ENCODE data around the gene ATP5F1B. TPM values are rescaled to one million over a fixed set of nuclear protein-coding genes. Genes with fewer than 3 reads are reported as not detected.
A peak's percentile ranks its signal among the peaks of the same experiment; 100 is the strongest.

The ATP5F1B gene
- total and polyA plus RNA-seq, 10 donors: 223 to 375 (median 331) TPM

- Histone ChIP-seq H3K4me3 (peak within 1 kb of the TSS; percentile 67 to 98 (median 90)), H3K9me3 (no peaks in the 10 kb centered on the region), H3K27me3 (replicated peaks in 1 of 7) (no peaks in the 10 kb centered on the region), H3K4me1 (peaks cover 9 to 55% (median 34%) of the 10 kb centered on the region in 6 donors), H3K27ac (peak within 1 kb of the TSS; percentile 99 to 100 (median 100)), H3K36me3 (no peaks in the 10 kb centered on the region)
- TF ChIP-seq POLR2A (IDR thresholded peaks at IDR 0.05) (peak; percentile 42 to 81 (median 44)), POLR2AphosphoS5 (IDR thresholded peaks at IDR 0.05) (peak; percentile 98 to 99 (median 99))
- TF ChIP-seq, protein P1, sequence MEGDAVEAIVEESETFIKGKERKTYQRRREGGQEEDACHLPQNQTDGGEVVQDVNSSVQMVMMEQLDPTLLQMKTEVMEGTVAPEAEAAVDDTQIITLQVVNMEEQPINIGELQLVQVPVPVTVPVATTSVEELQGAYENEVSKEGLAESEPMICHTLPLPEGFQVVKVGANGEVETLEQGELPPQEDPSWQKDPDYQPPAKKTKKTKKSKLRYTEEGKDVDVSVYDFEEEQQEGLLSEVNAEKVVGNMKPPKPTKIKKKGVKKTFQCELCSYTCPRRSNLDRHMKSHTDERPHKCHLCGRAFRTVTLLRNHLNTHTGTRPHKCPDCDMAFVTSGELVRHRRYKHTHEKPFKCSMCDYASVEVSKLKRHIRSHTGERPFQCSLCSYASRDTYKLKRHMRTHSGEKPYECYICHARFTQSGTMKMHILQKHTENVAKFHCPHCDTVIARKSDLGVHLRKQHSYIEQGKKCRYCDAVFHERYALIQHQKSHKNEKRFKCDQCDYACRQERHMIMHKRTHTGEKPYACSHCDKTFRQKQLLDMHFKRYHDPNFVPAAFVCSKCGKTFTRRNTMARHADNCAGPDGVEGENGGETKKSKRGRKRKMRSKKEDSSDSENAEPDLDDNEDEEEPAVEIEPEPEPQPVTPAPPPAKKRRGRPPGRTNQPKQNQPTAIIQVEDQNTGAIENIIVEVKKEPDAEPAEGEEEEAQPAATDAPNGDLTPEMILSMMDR (IDR thresholded peaks at IDR 0.05 in 8 of 11, conservative IDR thresholded peaks at IDR 0.05 in 3 of 11): peak in 3 of 11 experiments; percentile 21 to 40 (median 35)
- intact Hi-C loops (cut with DNase I; ENCODE audit: low total_unique reads): no loop called here
- 0 to 1% (median 0%) methylated on average over 41 to 64 of the region's 64 CpGs for whole genome bisulfite sequencing, 5 donors
- DNase-seq: peak; percentile 98
Measured at GRCh38 chr12:56688129-56688845, 42.5 kb upstream of the ATP5F1B start, which contains the start of gene PTGES3. Gene PTGES3 (minus strand): TSS chr12:56688284. CDS start chr12:56687999, 285 bp downstream.

GRCh38 chr12:56687223-56688128 is 41.7 kb upstream of the ATP5F1B start:
- Histone ChIP-seq H3K4me1 (peaks cover 16 to 63% (median 42%) of the 10 kb centered on the region in 6 donors), H3K27ac (peak overlapping the region; percentile 99 to 100 (median 100)), H3K27me3 (replicated peaks in 1 of 7) (no peaks in the 10 kb centered on the region), H3K4me3 (peak overlapping the region; percentile 67 to 98 (median 90)), H3K9me3 (no peaks in the 10 kb centered on the region), H3K36me3 (peaks cover 0 to under 1% (median 0%) of the 10 kb centered on the region in 6 donors)
- peak; percentile 94 for DNase-seq
- 0% methylated on average over 40 to 62 of the region's 62 CpGs for WGBS, 5 donors
- TF ChIP-seq POLR2A (IDR thresholded peaks at IDR 0.05) (no peak), POLR2AphosphoS5 (IDR thresholded peaks at IDR 0.05) (no peak)
- TF ChIP-seq, protein P1 (IDR thresholded peaks at IDR 0.05 in 8 of 11, conservative IDR thresholded peaks at IDR 0.05 in 3 of 11): peak in 1 of 11 experiments; percentile 16
- intact Hi-C loops (cut with DNase I; ENCODE audit: low total_unique reads): no loop called here

DNA sequence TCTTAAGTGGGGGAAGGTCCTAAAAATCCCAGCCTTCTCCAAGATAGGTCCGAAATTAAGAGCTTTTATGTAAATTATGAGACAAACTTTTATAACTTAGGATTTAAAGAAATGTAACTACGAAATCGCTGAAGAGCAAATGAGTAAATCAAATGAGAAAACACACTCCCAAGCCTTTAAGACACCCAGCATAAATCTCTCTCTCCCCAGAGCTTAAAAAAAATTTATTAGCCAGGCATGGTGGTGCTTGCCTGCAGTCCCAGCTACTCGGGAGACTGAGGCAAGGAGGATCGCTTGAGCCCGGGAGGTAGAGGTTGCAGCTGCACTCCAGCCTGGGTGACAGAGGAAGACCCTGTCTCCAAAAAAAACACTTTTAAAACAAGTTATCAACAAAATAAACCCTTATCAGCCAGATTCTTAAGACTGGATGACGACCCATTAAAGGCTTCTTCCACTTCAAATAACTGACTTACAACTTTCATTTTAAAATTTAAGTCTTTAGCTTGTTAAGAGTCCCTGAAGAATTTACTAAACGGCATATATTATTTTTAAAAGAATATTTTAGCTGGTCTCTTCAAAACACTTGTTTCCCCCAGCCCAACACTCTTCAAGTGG is 39.1 kb upstream of the ATP5F1B start:
- Histone ChIP-seq H3K36me3 (peaks cover 0 to 25% (median 7%) of the 10 kb centered on the region in 6 donors), H3K4me1 (peaks cover 32 to 88% (median 69%) of the 10 kb centered on the region in 6 donors), H3K4me3 (peak overlapping the region; percentile 7 to 98 (median 81)), H3K9me3 (no peaks in the 10 kb centered on the region), H3K27ac (peak overlapping the region; percentile 22 to 100 (median 100)), H3K27me3 (replicated peaks in 1 of 7) (no peaks in the 10 kb centered on the region)
- WGBS, 5 donors: 26 to 43% (median 30%) methylated on average over 8 of the region's 8 CpGs
- TF ChIP-seq POLR2A (IDR thresholded peaks at IDR 0.05) (no peak), POLR2AphosphoS5 (IDR thresholded peaks at IDR 0.05) (no peak)
- TF ChIP-seq, protein P1 (IDR thresholded peaks at IDR 0.05 in 8 of 11, conservative IDR thresholded peaks at IDR 0.05 in 3 of 11): no peak
- DNase-seq: peak; percentile 50
- intact Hi-C loops (cut with DNase I; ENCODE audit: low total_unique reads): loop anchor here (5.0 kb wide), 1 partner anchor 38 kb away; the partner anchor contains the start of gene ATP5F1B

Data from spleen (tissue), 11 donors.